ENCODE data around the gene CNTF.

CNTF gene

DNA sequence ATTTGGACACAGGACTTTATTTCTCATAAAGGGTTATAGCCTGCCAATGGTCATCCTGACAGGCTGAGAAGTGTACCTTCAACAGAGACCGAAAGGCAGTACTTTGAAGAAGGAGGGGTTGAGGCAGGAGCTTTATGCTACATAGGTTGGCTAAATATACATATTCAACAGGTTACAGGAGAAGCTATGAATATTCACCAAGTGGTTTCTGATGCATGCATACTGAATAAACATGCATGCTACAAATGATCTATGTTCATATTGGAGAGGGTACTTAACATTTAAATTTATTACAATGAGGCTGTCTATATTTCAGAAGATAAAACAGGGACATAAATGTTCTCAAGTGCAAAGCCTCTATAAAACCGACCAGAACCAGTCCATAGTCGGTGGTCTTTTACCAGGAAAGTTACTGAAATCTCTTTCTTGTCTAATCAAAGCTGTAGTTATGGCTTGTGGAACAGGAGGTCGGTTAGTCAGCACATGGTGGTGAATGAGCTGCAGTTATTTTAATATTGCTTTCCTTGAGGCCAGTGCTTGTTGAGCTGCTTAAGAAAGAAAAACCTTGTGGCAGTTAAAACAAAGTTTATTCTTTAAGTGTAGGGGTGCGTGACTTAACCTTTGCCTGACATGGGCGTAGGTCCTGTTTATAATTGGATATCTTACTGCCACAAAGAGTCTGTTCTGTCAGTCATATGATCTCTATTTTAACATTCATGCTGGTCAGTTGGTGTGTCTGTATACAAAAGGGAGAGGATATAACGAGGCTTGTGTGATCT lies 19.5 kb downstream of the CNTF start:
- DNase-seq (ENCODE audit: low spot score) (no peak), FAIRE-seq (no peak)

DNA sequence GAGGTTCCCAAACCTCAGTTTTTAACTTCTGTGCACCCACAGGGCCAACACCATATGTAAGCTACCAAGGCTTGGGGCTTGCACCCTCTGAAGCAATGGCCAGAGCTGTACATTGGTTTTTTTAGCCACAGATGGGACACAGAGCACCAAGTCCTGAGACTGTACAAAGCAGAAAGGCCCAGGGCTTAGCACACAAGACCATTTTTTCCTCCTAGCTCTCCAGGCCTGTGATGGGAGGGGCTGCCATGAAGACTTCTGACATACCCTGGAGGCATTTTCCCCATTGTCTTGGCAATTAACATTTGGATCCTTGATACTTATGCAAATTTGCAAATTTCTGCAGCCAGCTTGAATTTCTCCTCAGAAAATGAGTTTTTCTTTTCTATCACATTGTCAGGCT lies 23.4 kb downstream of the CNTF start:
- FAIRE-seq (no peak), DNase-seq (ENCODE audit: low spot score) (no peak)

DNA sequence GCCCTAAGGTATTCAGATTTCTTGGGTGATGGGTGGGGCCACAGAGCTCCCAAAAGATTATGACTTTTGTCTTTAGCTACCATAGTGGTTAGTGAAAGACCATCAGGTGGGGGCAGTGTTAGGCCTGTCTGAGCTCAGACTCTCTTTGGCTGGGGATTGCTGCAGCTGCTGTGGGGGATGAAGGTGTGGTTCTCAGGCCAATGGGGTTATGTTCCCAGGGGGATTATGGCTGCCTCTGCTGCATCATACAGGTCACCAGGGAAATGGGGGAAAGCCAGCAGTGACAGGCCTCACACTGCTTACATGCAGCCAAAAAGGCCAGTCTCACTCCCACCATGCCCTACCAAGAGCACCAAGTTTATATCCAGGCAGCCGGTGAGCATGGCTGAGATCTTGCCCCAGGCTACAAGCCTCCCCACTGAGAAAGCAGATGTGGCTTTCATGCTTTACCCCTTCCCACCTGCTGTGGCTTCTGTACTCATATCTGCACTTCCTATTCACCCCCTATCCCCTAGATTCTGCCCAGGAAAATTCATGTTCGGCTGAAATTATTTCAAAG lies 24.8 kb downstream of the CNTF start:
- no peak for DNase-seq (ENCODE audit: low spot score)
- no peak for FAIRE-seq

DNA sequence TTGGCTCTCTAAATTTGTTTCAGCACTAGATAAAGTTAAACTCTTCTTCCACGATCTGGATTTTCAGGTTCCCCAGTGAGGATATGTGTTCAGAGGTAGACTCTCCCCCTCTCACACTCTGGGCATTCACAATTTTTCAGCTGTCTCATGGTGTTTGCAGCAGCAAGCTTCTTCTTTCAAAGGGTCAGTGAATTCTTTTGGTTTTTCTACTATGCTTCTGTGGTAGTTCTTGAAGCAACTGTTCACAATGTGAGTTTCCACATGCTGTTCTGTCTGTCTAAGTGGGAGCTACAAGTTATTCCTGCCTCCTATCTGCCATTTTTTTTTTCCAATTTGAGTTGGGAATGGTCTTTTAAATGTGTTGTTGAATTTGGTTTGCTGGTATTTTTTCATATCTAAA lies 25.4 kb downstream of the CNTF start:
- DNase-seq (ENCODE audit: low spot score) (no peak), FAIRE-seq (no peak)

DNA sequence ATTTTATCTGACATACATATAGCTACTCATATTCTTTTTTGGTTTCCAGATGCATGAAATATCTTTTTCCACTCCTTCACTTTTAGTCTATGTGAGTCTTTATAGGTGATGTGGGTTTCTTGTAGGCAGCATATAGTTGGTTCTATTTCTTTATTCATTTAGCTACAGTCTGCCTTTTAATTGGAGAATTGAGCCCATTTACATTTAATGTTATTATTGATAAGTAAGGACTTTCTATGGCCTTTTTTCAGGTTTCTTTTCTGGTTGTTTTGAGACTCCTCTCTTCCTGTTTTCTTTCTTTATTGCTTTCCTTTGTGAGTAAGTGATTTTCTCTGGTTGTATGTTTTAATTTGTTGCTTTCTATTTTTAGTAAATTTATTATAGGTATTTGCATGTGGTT lies 27.2 kb downstream of the CNTF start:
- no peak for FAIRE-seq

DNA sequence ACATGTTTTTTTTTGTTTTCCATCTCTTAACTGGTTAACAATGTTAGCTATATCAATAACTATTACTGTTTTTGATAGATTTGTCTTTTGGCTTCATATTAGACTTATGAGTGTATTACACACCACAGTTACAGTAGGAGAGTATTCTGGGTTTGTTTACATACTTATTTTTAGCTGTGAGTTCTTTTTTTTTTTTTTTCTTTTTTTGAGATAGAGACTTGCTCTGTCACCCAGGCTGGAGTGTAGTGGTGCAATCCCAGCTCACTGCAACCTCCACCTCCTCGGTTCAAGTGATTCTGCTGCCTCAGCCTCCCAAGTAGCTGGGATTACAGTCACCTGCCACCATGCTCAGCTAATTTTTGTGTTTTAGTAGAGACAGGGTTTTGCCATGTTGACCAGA lies 28.0 kb downstream of the CNTF start:
- DNase-seq (ENCODE audit: low spot score), result no peak
- no peak for FAIRE-seq

More for the DNA sequence above, 27.2 kb downstream of the CNTF start:
- no peak for DNase-seq (ENCODE audit: low spot score)

DNA sequence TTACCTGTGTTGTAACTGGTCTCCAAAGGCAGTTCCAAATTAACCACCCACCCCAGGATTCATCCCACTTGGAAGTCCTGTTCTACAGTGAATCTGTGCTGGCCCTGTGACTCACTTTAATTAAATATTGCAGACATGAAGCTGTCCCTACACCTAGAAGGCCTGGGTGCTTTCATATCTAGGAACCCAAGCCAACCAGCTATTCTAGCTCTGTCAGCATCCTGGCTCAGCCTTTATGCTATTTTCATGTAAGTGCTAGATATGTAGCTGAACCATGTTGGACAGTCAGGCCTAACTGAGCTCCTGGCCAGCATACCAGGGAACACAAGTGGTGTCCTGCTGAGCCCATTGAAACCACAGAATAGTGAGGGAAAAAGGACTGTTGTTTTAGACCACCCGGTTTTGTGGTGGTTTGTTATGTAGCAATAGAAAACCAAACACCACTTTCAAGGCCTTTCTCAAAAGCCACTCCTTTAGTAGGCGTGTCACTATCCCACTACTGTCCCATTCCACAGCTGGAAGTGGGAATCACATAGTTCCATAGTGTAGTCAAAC lies 30.3 kb downstream of the CNTF start:
- FAIRE-seq, result no peak
- no peak for DNase-seq (ENCODE audit: low spot score)

DNA sequence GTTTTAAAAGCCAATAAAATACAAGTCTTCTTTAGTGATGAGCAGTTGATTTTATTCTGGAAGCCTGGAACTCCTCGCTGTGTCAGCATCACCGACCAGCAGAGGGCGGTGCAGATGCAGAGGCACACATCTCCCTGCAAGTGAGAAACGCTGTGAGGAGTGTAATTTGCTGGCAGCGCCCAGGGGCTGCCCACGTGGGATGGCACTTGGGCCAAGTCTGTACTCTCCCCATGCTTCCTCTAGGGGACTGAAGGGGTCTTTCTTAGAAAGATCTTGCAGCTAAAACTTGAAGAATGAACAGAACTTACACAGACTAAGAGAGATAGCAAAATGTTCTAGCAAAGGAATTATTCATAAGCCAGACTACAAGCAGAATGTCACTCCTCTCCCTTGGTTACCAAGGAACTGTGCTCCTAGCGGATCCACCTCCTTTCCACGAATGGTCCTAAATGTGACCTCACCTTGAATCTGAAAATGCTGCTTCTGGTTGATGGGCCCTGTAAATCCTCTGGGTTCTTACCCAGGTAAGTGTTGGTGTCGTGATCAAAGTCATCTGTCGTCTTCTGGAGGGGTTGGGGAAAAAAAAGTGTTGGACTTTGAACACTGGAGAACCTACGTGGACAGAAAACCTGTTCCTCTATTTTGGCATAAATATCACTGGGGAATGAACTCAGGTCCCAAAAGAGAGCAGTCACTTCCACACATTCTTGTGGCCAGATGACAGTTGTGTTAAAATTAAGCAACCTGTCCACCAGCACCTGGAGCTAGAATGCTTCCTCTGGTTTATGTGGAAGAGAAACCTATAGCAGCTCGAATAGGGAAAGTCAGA lies 31.8 kb downstream of the CNTF start:
- DNase-seq (ENCODE audit: low spot score) (peak; percentile 84), FAIRE-seq (no peak)

DNA sequence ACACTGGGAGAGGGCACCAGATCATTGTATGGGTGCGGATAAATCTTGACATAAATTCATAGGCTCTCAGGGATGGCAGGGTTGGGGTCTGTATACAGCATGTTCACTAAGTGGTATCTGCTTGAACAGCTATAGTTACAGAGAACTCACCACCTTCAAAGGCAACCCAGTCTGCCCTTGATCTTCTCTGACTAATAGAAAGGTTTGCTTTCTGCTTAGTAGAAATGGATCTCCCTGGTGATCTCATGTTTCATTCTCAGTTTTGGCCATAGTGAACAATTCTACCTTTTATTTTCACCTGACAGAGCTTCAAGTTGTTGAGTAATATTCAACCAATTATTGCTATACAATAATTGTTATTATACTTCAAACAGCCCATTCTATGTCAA lies 32.4 kb downstream of the CNTF start:
- FAIRE-seq, result no peak
- DNase-seq (ENCODE audit: low spot score), result no peak

DNA sequence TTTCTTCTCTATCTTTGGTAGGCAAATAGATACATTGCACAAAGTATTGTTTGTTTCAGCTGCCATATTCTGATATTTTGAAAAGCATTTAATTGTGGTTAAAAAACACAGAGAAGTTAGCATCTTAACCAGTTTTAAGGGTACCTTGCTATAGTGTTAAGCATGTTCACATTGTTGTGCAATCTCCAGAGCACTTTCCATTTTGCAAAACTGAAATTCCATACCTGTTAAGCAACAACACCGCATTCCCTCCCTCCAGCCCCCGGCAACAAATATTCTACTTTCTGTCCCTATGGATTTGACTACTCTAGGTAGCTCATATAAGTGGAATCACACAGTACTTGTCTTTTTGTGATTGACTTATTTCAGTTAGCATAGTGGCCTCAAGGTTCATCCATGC lies 33.9 kb downstream of the CNTF start:
- FAIRE-seq, result no peak
- no peak for DNase-seq (ENCODE audit: low spot score)

DNA sequence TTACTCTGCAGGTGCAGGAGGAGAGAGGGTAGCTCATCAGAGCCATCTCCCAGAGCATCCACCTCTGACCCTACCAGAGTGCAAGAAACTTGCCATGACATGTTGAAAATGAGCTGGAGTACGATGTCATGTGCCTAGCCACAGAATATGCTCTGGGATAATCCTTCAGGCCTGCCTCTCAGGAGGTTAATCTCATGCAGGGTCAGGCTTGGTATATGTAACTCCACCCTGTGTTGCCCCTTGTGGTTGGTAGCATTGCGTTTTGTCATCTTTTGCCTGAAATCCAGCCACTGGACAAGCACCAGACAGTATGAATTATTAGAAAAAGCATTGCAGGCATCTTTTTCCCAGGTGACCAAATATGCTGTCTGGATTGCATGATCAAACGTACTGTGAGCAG lies 36.2 kb downstream of the CNTF start:
- FAIRE-seq (no peak), DNase-seq (ENCODE audit: low spot score) (no peak)

DNA sequence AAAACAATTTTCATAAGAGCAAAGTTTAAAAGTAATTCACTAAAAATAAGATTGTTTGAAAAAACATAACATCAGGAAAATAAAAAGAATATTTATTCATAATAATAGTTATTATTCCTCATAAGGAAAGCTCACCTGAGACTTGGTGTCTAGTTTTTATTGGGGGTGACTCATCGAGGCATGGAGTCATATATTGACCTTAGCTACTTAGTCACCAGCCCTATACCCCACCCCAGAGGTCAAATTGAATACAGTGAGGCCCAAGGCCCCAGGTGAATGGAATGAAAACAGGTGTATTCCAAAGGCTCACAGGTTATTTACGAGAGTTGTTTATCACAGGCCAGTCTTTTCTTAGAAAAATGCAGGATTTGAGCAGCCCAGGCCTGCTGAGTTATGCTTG lies 36.9 kb downstream of the CNTF start:
- DNase-seq (ENCODE audit: low spot score) (peak; percentile 62), FAIRE-seq (no peak)

DNA sequence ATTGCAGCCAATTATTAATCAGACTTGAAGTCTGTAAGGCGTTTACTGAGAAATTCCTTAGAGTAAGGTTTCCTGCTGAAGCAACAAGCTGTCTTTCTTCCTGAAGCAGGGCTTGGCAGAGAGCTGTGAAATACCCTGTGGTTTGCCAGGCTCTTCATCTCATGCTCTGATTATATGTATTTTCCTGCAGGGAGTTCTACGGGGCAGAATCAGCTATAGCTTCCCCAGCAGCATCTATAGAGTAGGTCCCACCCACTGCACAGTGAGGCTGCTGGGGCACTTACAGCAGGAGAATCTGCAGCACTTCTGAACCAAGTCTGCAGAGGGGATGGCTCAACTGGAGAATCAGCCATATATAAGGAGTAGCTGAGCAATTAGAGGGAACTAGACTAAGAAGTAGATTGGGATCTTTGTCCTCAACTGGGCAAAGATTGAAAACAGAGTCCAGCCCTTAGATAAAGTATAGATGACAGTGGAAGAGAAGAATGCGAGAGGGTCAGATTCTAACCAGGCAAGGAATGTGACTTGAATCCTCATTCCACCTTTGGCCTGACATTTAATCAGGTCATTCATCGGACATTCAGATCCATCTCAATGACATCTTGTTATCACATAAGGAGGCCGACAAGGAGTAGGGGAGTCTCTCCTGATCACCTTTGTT lies 37.6 kb downstream of the CNTF start:
- no peak for DNase-seq (ENCODE audit: low spot score)
- FAIRE-seq, result no peak

DNA sequence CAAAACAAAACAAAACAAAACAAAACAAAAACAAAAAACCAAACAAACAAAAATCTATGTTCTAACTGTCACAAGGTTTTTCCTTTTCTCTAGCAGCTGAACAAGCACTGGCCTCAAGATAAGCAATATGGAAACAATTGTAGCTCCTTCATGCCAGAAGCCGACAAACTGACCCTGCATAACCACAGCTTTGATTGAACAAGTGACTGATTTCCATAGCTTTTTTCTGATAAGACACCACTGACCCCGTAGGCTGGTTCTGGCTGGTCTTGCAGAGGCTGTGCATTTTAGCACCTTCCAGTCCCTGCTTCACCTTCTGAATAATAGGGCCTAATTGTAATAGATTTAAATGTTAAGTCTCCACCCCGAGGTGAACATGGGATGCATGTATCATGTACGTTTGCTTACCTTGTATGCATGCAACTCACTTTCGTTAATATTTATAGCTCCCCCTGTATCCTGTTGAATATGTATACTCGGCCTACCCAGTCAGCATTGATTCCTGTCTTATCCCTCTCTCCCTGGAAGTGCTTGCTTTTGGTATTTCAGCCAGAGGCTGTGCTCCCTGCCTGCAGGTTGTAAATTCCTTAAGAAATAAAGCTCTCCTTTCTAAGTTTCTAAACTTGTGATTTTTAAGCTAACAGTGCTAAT lies 49.6 kb downstream of the CNTF start:
- DNase-seq (ENCODE audit: low spot score), result no peak
- no peak for FAIRE-seq

DNA sequence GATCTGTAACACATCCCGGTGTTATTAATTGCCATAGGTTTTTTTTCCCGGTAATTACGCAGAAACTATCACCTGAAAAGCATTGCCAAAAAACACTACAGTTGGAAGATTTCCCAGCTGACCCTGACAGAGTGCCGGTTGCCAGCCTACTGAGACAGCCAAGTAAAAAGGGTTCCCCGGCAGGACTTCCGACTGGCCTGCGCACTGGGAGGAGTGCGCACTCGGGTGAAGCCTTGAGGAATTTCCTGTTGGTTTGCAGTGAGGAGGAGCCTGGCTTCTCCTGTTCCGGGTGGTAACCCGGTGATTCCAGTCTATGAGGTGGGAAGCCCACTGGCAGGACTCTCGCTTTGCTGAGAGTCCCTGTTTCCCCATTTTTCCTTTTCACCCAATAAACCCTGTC lies 52.1 kb downstream of the CNTF start:
- FAIRE-seq, result no peak
- DNase-seq (ENCODE audit: low spot score), result no peak
